Tibial artery (tissue), 4 donors: ENCODE results near the gene AUP1.

Experiments
- DNase-seq, 2 donors: peaks; one replicate each; pipeline ENCODE4 v3.0.0-alpha.2; 2019
- H3K27ac ChIP-seq, 2 donors: fragments of 200-600 bp; sonication (generic) in 1 of 2; 1 replicate in 1 of 2; 2 replicates in 1 of 2; pipeline ENCODE4 v1.5.1; 2018 to 2019; ENCODE audit warnings: mild to moderate bottlenecking in 1 of 2
- H3K27me3 ChIP-seq, 2 donors: fragments of 200-600 bp; sonication (generic) in 1 of 2; one replicate each; pipeline versions ENCODE4 v1.5.1 to v1.6.0; 2016 to 2019
- H3K36me3 ChIP-seq, 3 donors: fragments of 200-600 bp; sonication (generic) in 2 of 3; one replicate each; pipeline ENCODE4 v1.5.1; 2016 to 2019; ENCODE audit warnings: mild to moderate bottlenecking in 2 of 3
- H3K4me1 ChIP-seq, 4 donors: fragments of 200-600 bp; sonication (generic) in 2 of 4; 1 replicate in 3 of 4; 2 replicates in 1 of 4; pipeline ENCODE4 v1.5.1; 2016 to 2019
- H3K4me3 ChIP-seq, 2 donors: fragments of 200-600 bp; sonication (generic) in 1 of 2; 1 replicate in 1 of 2; 2 replicates in 1 of 2; pipeline ENCODE4 v1.5.1; 2018 to 2019; ENCODE audit warnings: mild to moderate bottlenecking in 2 of 2
- H3K9me3 ChIP-seq, 3 donors: fragments of 200-600 bp; sonication (generic) in 1 of 3; one replicate each; pipeline ENCODE4 v1.5.1; 2016 to 2019
- intact Hi-C: fragments of 100-400 bp; cut with DNase I; formaldehyde crosslinking; loops from one replicate; pipeline ENCODE4 v1.15.0; 2023; ENCODE audit warnings: low total_unique reads
- TF ChIP-seq, protein P1 (sequence below), 2 experiments: fragments of 200-600 bp in 1 of 2; fragments of 450-650 bp in 1 of 2; IDR thresholded peaks; one replicate each; pipeline ENCODE4 v1.5.1; 2017 to 2019; ENCODE audit warnings: antibody characterized with exemption in 2 of 2, mild to moderate bottlenecking in 1 of 2, moderate library complexity in 1 of 2

AUP1 gene

DNA sequence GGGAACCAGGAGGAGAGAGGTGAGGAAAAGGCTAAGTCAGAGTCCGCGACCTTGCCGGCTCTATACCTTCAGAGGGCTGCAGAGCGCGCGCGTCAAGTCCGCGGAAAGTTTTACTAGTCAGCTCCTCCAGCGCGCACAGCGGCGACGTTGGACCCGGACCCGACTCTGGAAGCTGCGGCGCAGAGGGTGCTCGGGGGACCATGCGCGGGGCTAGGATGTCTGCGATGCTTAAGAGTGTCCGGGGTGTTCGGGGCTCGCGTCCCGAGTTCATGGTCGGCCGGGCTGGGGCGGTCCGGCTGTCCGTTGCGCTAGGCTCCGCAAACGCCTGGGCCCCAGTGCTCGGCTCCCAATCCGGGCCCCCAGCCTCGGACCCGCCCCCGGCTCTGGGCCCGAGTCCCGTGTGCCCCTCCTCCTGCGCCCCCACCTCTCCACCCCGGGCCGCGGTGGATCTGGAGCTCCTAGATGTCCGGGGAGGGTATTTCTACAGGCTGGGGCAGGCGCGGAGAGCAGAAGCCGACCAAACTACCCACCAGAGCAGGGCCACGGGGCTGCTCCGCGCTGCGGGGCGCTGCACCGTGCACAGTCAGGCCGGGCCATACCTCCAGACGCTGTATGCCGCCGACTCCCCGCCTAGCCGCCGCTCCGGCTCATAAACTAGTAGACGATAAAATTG lies 30.1 kb downstream of the AUP1 start, which contains the start of gene LBX2:
TSS of gene LBX2 (minus strand) at position 337 of the 673 bp plus-strand sequence. CDS start at position 271, 66 bp downstream.
- Histone ChIP-seq H3K27ac (no peak within 1 kb of the TSS), H3K4me3 (peak within 1 kb of the TSS in 1 of 2 donors; percentile 37), H3K4me1 (peaks cover 0 to 43% (median 34%) of the 10 kb centered on the region in 4 donors), H3K36me3 (peaks cover 0 to 4% (median 0%) of the 10 kb centered on the region in 3 donors), H3K27me3 (peaks cover 0 to 68% of the 10 kb centered on the region in 2 donors), H3K9me3 (no peaks in the 10 kb centered on the region)
- DNase-seq: no peak
- TF ChIP-seq, protein P1, sequence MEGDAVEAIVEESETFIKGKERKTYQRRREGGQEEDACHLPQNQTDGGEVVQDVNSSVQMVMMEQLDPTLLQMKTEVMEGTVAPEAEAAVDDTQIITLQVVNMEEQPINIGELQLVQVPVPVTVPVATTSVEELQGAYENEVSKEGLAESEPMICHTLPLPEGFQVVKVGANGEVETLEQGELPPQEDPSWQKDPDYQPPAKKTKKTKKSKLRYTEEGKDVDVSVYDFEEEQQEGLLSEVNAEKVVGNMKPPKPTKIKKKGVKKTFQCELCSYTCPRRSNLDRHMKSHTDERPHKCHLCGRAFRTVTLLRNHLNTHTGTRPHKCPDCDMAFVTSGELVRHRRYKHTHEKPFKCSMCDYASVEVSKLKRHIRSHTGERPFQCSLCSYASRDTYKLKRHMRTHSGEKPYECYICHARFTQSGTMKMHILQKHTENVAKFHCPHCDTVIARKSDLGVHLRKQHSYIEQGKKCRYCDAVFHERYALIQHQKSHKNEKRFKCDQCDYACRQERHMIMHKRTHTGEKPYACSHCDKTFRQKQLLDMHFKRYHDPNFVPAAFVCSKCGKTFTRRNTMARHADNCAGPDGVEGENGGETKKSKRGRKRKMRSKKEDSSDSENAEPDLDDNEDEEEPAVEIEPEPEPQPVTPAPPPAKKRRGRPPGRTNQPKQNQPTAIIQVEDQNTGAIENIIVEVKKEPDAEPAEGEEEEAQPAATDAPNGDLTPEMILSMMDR (IDR thresholded peaks at IDR 0.05): no peak
- intact Hi-C loops: no loop called here

DNA sequence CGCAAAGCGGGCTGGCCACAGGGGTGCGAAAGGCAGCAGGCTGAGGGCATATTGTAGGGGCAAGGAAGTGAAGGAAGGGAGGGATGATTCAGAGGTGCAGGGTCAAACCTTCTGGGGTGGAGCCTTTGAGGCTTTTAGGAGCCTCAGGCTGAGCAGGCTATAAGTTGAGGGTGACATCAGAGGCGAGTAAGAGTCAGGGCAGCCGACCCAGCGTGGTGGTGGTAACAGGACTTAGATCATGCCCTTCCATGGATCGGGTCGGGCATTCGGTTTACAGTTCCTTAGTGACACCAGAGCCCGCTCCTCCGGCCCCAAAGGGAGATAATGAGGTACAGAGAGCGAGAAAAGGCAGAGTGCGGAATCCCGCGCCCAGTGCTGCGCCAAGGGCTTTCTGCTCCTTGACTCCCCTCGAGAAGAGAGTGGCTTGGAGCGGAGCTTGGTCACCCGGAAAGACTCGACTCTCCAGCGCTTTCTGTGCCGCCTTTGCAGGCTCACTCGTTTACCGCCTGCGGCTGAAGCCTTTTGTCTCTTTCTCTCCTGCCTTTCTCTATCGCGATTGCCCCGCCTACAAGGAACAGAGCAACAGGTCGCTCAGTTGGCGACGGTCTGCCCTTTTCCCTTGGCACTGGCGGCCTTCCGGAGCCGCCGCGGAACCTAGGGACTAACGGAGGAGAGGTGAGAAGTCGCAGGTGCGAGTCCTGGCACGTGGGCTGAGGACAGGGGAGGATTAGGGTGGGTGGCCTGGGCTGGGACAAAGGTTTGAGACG lies 30.8 kb downstream of the AUP1 start:
- Histone ChIP-seq H3K4me3 (peak overlapping the region in 1 of 2 donors; percentile 37), H3K27me3 (peaks cover 0 to 68% of the 10 kb centered on the region in 2 donors), H3K27ac (no peak overlapping the region), H3K4me1 (peaks cover 0 to 39% (median 33%) of the 10 kb centered on the region in 4 donors), H3K36me3 (peaks cover 0 to 9% (median 2%) of the 10 kb centered on the region in 3 donors), H3K9me3 (no peaks in the 10 kb centered on the region)
- TF ChIP-seq, protein P1 (IDR thresholded peaks at IDR 0.05): no peak
- no peak for DNase-seq
- intact Hi-C loops: no loop called here

DNA sequence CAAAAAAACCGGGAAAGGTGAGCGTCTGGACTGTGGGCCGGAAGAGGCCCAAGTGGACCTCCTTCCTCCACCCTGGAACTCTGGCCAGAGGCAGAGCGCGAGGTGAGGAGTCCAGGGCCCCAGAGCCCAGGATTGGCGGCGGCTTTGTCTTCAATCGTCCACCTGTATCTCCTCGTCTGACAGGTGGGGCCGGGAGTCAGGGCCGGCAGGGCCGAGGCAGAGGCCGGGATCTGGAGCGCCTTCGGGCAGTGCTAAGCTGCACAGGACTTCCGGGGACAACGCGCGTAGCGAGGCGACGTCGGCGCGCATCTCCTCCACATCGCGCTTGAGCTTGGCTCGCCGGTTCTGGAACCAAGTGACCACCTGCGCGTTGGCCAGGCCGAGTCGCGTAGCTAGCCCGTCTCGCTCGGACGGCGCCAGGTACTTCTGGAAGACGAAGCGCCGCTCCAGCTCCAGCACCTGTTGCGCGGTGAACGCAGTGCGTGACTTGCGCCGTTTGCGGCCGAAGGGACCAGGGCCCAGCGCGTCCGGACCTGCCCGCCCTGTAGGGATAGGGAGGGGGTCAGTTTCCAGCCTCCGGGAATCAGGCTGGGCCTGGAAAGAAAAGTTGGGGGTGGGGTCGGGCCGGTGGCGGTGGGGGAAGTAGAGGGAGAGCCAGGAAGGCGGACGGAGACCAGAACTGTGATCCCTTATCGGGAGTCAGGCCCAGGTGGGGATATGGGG lies 31.6 kb downstream of the AUP1 start:
- intact Hi-C loops: no loop called here
- Histone ChIP-seq H3K9me3 (no peaks in the 10 kb centered on the region), H3K36me3 (peaks cover 2 to 17% (median 9%) of the 10 kb centered on the region in 3 donors), H3K27me3 (peaks cover 0 to 63% of the 10 kb centered on the region in 2 donors), H3K4me1 (peaks cover 0 to 32% (median 29%) of the 10 kb centered on the region in 4 donors), H3K4me3 (peak overlapping the region; percentile 14 to 37), H3K27ac (no peak overlapping the region)
- TF ChIP-seq, protein P1 (IDR thresholded peaks at IDR 0.05): no peak
- no peak for DNase-seq

DNA sequence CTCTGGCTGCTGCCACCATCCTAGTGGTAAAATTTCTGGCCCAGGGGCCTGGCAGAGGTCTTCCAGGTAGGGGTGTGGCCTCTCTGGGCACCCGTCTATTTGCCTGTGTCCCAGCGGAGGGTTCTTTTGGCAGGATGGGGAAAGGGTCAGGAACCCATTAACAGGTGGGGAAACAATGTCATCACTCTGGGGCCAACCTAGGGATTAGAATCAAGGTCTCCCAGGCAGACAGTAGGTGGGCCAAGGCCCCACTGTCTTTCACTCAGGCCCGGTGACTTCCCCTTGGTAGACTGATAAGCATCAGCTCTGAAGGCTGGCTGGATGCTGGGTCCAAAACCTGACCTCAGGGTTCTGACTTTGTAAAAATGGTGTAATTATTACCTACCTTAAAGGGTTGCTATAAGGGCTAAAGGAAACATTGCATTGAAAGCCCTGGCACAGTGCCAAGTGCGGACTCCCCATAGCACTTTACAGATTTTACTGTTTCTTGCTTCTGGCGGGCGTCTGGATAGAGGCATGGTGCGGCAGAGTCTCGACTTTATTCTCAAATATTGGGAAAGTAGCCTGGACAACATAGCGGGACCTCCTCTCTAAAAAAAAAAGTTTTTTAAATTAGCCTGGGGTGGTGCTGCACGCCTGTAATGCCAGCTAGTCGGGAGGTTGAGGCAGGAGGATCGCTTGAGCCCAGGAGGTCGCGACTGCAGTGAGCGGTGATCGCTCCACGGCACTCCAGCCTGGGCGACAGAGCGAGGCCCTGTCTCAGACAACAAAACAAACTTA lies 32.3 kb downstream of the AUP1 start:
- H3K4me1 ChIP-seq: peaks cover 0 to 26% (median 25%) of the 10 kb centered on the region in 4 donors
- peaks cover 10 to 24% (median 17%) of the 10 kb centered on the region in 3 donors for H3K36me3 ChIP-seq
- H3K27ac ChIP-seq: no peak overlapping the region
- H3K27me3 ChIP-seq: peaks cover 0 to 55% of the 10 kb centered on the region in 2 donors
- intact Hi-C loops: no loop called here
- H3K9me3 ChIP-seq: no peaks in the 10 kb centered on the region
- DNase-seq: no peak
- no peak overlapping the region for H3K4me3 ChIP-seq
- TF ChIP-seq, protein P1 (IDR thresholded peaks at IDR 0.05): no peak

DNA sequence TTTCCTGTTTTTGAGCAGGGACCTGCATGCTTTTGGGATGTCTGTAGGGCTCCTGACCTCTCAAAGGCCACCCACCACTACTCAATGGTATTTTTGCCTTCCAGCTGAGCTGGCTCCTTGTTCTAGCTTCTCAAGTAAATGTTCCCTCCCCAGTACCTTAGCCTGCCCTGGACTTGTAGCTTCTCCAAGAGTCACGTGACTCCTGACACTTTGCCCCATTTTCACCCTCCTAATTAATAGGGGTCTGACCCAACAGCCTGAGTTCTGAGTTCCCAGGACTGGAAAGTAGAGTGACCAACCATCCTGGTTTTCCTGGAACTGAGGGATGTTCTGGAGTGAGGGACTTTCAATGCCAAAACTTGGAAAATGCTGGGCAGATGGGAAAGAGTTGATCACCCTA lies 34.1 kb downstream of the AUP1 start:
- Histone ChIP-seq H3K36me3 (peaks cover 27 to 42% (median 34%) of the 10 kb centered on the region in 3 donors), H3K27ac (no peak overlapping the region), H3K4me1 (peaks cover 0 to 26% (median 25%) of the 10 kb centered on the region in 4 donors), H3K9me3 (no peaks in the 10 kb centered on the region), H3K27me3 (peaks cover 0 to 38% of the 10 kb centered on the region in 2 donors), H3K4me3 (no peak overlapping the region)
- DNase-seq: no peak
- TF ChIP-seq, protein P1 (IDR thresholded peaks at IDR 0.05): no peak
- intact Hi-C loops: no loop called here
